ENCODE measurements around the gene SLC9A9.

SLC9A9 gene

DNA sequence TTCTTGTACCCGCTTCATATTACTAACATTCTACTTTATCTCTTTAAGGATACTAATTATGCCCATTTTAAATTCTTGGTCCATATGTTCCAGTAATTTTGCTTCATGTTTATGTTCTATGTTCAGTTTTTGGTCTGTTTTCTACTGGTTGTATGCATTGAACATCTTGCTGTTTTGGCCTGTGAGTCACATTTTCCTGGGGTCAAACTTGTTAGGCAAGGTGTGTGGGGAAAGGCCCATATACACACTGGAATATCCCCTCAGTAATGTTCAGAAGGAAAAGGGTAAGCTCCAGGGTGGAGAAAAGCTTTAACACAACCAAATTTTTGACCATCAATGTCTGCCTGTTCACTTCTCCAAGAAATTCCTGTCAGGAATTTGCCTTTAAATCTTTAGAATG lies 337.7 kb downstream of the SLC9A9 start:
- Histone ChIP-seq H4K8ac (ENCODE audit: low read depth, low read length) (no peak overlapping the region), H3K27ac (ENCODE audit: low read depth, low read length) (no peak overlapping the region), H2BK15ac (replicated peaks; ENCODE audit: low read depth) (no peak overlapping the region), H3K4me3 (ENCODE audit: low read length) (no peak overlapping the region), H3K79me2 (ENCODE audit: control insufficient read depth, insufficient read depth, low read length) (no peaks in the 10 kb centered on the region), H3K9ac (ENCODE audit: low read length) (no peak overlapping the region), H3K23ac (ENCODE audit: low read length) (no peak overlapping the region), H3K79me1 (ENCODE audit: low read length) (no peaks in the 10 kb centered on the region), H3K4ac (ENCODE audit: low read depth, low read length) (no peak overlapping the region), H2AK5ac (ENCODE audit: low read length) (no peak overlapping the region), H4K5ac (ENCODE audit: low read length) (no peak overlapping the region), H2BK5ac (ENCODE audit: low read length) (no peak overlapping the region), H3K4me1 (ENCODE audit: control insufficient read depth, low read depth, low read length) (no peaks in the 10 kb centered on the region), H3K4me2 (ENCODE audit: low read length) (no peak overlapping the region), H2BK120ac (ENCODE audit: low read depth, low read length) (no peak overlapping the region), H3K27me3 (ENCODE audit: insufficient read depth, low read length, poor library complexity) (no peaks in the 10 kb centered on the region), H3K18ac (ENCODE audit: low read length) (no peak overlapping the region), H3K36me3 (ENCODE audit: control insufficient read depth, insufficient read depth, low read length) (no peaks in the 10 kb centered on the region), H3K56ac (ENCODE audit: low read length) (no peak overlapping the region)
- no peak for DNase-seq
- 100% methylated on average over 1 of the region's 1 CpG for WGBS (ENCODE audit: extremely low coverage, insufficient coverage, low lambda C conversion rate)

DNA sequence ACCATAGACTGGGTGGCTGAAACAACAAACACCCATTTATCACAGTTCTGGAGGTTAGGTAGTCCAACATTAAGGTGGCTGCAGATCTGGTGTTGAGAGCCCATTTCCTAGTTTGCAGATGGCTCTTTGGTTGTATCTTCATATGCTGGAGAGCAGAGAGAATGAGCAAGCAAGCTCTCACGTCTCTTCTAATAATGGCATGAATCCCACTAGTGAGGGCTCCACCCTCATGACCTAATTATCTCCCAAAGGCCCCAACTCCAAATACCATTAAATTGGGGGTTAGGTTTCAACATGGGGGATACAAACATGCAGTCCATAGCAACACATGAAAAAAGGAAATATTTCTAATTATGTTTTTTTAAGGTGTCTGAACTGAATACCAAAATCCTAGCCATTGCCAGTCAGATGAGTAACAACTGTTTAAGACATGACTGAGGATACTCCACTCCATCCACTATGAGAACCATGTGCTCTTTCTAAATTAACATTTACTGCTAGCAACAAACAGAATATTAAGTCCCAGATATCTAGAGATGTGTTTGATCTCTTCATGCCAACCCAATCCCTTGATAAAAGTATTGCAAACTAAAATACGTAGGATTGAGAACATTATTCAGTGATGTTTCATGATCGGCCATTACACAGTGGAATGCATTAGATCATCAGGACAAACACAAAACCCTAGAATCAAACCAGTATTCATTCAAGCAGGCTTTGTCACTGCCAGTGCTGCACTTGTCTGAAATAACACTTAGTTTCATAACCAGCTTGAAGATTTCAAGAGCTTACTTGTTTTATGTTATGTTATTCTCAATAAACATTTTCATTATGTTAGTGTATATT lies 340.3 kb downstream of the SLC9A9 start:
- whole genome bisulfite sequencing (ENCODE audit: extremely low coverage, insufficient coverage, low lambda C conversion rate): no CpG with 5 or more reads among the region's 3 CpGs
- no peak overlapping the region for H3K27ac ChIP-seq (ENCODE audit: low read depth, low read length)
- no peak overlapping the region for H2BK120ac ChIP-seq (ENCODE audit: low read depth, low read length)
- H3K4me3 ChIP-seq (ENCODE audit: low read length): no peak overlapping the region
- H3K4ac ChIP-seq (ENCODE audit: low read depth, low read length): no peak overlapping the region
- H3K36me3 ChIP-seq (ENCODE audit: control insufficient read depth, insufficient read depth, low read length): no peaks in the 10 kb centered on the region
- no peak for DNase-seq
- H3K9ac ChIP-seq (ENCODE audit: low read length): no peak overlapping the region
- H3K4me1 ChIP-seq (ENCODE audit: control insufficient read depth, low read depth, low read length): no peaks in the 10 kb centered on the region
- no peak overlapping the region for H2BK15ac ChIP-seq (replicated peaks; ENCODE audit: low read depth)
- H4K8ac ChIP-seq (ENCODE audit: low read depth, low read length): no peak overlapping the region
- H3K56ac ChIP-seq (ENCODE audit: low read length): no peak overlapping the region
- no peaks in the 10 kb centered on the region for H3K79me2 ChIP-seq (ENCODE audit: control insufficient read depth, insufficient read depth, low read length)
- no peak overlapping the region for H3K23ac ChIP-seq (ENCODE audit: low read length)
- H3K27me3 ChIP-seq (ENCODE audit: insufficient read depth, low read length, poor library complexity): no peaks in the 10 kb centered on the region
- no peak overlapping the region for H2AK5ac ChIP-seq (ENCODE audit: low read length)
- H3K79me1 ChIP-seq (ENCODE audit: low read length): no peaks in the 10 kb centered on the region
- H3K18ac ChIP-seq (ENCODE audit: low read length): no peak overlapping the region
- no peak overlapping the region for H3K4me2 ChIP-seq (ENCODE audit: low read length)
- H2BK5ac ChIP-seq (ENCODE audit: low read length): no peak overlapping the region
- H4K5ac ChIP-seq (ENCODE audit: low read length): no peak overlapping the region

DNA sequence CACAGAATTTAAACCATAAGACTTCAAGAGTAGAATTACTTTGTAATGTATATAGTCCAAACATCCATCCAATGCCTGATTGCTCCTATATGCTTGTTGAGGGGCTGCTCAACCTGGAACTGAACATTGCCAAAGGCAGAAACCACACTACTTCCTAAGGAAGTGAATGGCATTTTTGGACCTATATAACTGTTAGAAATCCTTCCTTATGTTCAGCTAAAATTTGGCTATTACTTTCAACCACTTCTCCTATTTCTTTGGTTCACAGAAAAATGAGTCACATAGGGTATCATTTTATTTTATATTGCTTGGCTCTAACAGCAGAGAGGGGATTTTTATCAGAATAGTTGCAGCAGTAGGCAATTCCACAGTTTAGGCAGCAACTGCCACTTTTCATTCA lies 342.1 kb downstream of the SLC9A9 start:
- no peak overlapping the region for H3K4me3 ChIP-seq (ENCODE audit: low read length)
- no peaks in the 10 kb centered on the region for H3K27me3 ChIP-seq (ENCODE audit: insufficient read depth, low read length, poor library complexity)
- H2BK120ac ChIP-seq (ENCODE audit: low read depth, low read length): no peak overlapping the region
- H3K4me1 ChIP-seq (ENCODE audit: control insufficient read depth, low read depth, low read length): no peaks in the 10 kb centered on the region
- H3K4ac ChIP-seq (ENCODE audit: low read depth, low read length): no peak overlapping the region
- no peak overlapping the region for H2BK5ac ChIP-seq (ENCODE audit: low read length)
- H3K56ac ChIP-seq (ENCODE audit: low read length): no peak overlapping the region
- H3K4me2 ChIP-seq (ENCODE audit: low read length): no peak overlapping the region
- H4K5ac ChIP-seq (ENCODE audit: low read length): no peak overlapping the region
- H3K79me2 ChIP-seq (ENCODE audit: control insufficient read depth, insufficient read depth, low read length): no peaks in the 10 kb centered on the region
- H3K36me3 ChIP-seq (ENCODE audit: control insufficient read depth, insufficient read depth, low read length): no peaks in the 10 kb centered on the region
- no peak overlapping the region for H4K8ac ChIP-seq (ENCODE audit: low read depth, low read length)
- H3K23ac ChIP-seq (ENCODE audit: low read length): no peak overlapping the region
- H3K9ac ChIP-seq (ENCODE audit: low read length): no peak overlapping the region
- H2BK15ac ChIP-seq (replicated peaks; ENCODE audit: low read depth): no peak overlapping the region
- no peak overlapping the region for H2AK5ac ChIP-seq (ENCODE audit: low read length)
- H3K18ac ChIP-seq (ENCODE audit: low read length): no peak overlapping the region
- no peak for DNase-seq
- no peaks in the 10 kb centered on the region for H3K79me1 ChIP-seq (ENCODE audit: low read length)
- no peak overlapping the region for H3K27ac ChIP-seq (ENCODE audit: low read depth, low read length)

DNA sequence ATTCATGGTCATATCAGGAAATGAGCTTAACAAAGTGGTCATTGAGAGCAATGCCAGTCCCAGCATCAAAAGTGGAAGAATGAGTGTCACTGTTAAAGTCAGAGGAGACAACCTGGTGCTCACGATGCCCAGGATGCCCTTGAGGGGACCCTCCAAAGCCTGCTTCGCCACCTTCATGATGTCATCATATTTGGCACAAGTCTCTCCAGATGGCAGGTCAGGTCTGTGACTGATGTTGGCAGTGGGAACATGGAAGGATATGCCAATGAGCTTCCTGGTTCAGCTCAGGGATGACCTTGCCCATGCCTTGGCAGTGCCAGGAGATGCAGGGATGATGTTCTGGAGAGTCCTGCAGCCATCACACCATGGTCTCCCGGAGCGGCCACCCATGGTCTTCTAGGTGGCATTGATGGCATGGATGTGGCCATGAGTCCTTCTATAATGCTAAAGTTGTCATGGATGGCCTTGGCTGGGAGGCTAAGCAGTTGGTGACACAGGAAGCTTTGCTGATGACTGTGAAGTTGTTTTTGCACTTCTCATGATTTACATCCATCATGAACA lies 344.9 kb downstream of the SLC9A9 start:
- Histone ChIP-seq H4K8ac (ENCODE audit: low read depth, low read length) (no peak overlapping the region), H3K4me2 (ENCODE audit: low read length) (no peak overlapping the region), H3K79me1 (ENCODE audit: low read length) (no peaks in the 10 kb centered on the region), H2BK5ac (ENCODE audit: low read length) (no peak overlapping the region), H3K36me3 (ENCODE audit: control insufficient read depth, insufficient read depth, low read length) (no peaks in the 10 kb centered on the region), H3K79me2 (ENCODE audit: control insufficient read depth, insufficient read depth, low read length) (no peaks in the 10 kb centered on the region), H3K9ac (ENCODE audit: low read length) (no peak overlapping the region), H3K27me3 (ENCODE audit: insufficient read depth, low read length, poor library complexity) (no peaks in the 10 kb centered on the region), H3K4me3 (ENCODE audit: low read length) (no peak overlapping the region), H3K4me1 (ENCODE audit: control insufficient read depth, low read depth, low read length) (no peaks in the 10 kb centered on the region), H2BK15ac (replicated peaks; ENCODE audit: low read depth) (no peak overlapping the region), H2AK5ac (ENCODE audit: low read length) (no peak overlapping the region), H2BK120ac (ENCODE audit: low read depth, low read length) (no peak overlapping the region), H4K5ac (ENCODE audit: low read length) (no peak overlapping the region), H3K4ac (ENCODE audit: low read depth, low read length) (no peak overlapping the region), H3K27ac (ENCODE audit: low read depth, low read length) (no peak overlapping the region), H3K23ac (ENCODE audit: low read length) (no peak overlapping the region), H3K18ac (ENCODE audit: low read length) (no peak overlapping the region), H3K56ac (ENCODE audit: low read length) (no peak overlapping the region)
- WGBS (ENCODE audit: extremely low coverage, insufficient coverage, low lambda C conversion rate): no CpG with 5 or more reads among the region's 4 CpGs
- no peak for DNase-seq

DNA sequence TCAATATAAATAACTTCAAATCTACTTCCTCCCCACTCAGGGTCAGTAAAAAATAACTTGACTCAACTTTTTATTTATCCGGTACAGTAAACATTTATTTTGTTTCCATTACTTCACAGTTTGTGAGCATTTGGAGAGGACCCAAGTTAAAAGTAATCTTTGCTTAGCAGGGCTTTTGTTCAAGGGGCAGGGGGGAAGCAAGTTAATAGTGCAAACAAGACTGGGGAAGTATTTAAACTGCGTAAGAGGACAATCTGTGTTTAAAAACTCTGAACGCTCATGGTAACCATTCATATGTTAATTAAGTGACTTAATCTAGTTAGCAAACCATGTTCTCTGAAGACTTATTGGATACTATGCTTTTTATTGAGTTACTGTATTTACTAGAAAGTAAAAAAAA lies 346.2 kb downstream of the SLC9A9 start:
- H3K9ac ChIP-seq (ENCODE audit: low read length): no peak overlapping the region
- H3K4me3 ChIP-seq (ENCODE audit: low read length): no peak overlapping the region
- DNase-seq: no peak

DNA sequence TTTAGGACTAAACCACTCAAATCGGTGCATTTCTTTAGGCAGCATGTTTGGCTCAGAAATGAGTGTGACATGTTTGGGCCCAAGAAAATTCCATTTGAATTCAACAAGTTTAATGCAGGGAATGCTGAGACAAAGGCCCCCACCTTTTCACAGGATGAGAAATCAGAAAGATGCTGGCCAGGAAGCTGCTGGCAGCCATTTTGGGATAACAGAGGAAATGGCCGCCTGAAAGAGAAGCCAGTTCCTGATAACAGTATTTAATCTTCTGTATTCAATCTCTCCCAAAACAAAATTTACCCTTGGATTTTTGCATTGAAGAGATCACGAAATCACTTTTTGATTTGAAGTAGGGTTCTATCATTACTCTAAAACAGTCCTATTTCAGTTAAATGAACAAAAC lies 350.9 kb downstream of the SLC9A9 start:
- H2BK120ac ChIP-seq (ENCODE audit: low read depth, low read length): no peak overlapping the region
- H3K27me3 ChIP-seq (ENCODE audit: insufficient read depth, low read length, poor library complexity): no peaks in the 10 kb centered on the region
- no peak overlapping the region for H3K27ac ChIP-seq (ENCODE audit: low read depth, low read length)
- H3K56ac ChIP-seq (ENCODE audit: low read length): no peak overlapping the region
- H3K4me3 ChIP-seq (ENCODE audit: low read length): no peak overlapping the region
- H4K8ac ChIP-seq (ENCODE audit: low read depth, low read length): no peak overlapping the region
- WGBS (ENCODE audit: extremely low coverage, insufficient coverage, low lambda C conversion rate): no CpG with 5 or more reads among the region's 3 CpGs
- H3K79me1 ChIP-seq (ENCODE audit: low read length): no peaks in the 10 kb centered on the region
- no peak overlapping the region for H2BK15ac ChIP-seq (replicated peaks; ENCODE audit: low read depth)
- H3K4me2 ChIP-seq (ENCODE audit: low read length): no peak overlapping the region
- no peak overlapping the region for H3K4ac ChIP-seq (ENCODE audit: low read depth, low read length)
- H3K79me2 ChIP-seq (ENCODE audit: control insufficient read depth, insufficient read depth, low read length): no peaks in the 10 kb centered on the region
- DNase-seq: peak; percentile 4
- H3K18ac ChIP-seq (ENCODE audit: low read length): no peak overlapping the region
- no peak overlapping the region for H2AK5ac ChIP-seq (ENCODE audit: low read length)
- H4K5ac ChIP-seq (ENCODE audit: low read length): no peak overlapping the region
- no peak overlapping the region for H2BK5ac ChIP-seq (ENCODE audit: low read length)
- no peak overlapping the region for H3K9ac ChIP-seq (ENCODE audit: low read length)
- H3K23ac ChIP-seq (ENCODE audit: low read length): no peak overlapping the region
- H3K36me3 ChIP-seq (ENCODE audit: control insufficient read depth, insufficient read depth, low read length): no peaks in the 10 kb centered on the region
- H3K4me1 ChIP-seq (ENCODE audit: control insufficient read depth, low read depth, low read length): no peaks in the 10 kb centered on the region

More for the DNA sequence above, 346.2 kb downstream of the SLC9A9 start:
- no peak overlapping the region for H2BK120ac ChIP-seq (ENCODE audit: low read depth, low read length)
- H3K27ac ChIP-seq (ENCODE audit: low read depth, low read length): no peak overlapping the region
- no peaks in the 10 kb centered on the region for H3K36me3 ChIP-seq (ENCODE audit: control insufficient read depth, insufficient read depth, low read length)
- H2AK5ac ChIP-seq (ENCODE audit: low read length): no peak overlapping the region
- no CpG with 5 or more reads among the region's 3 CpGs for WGBS (ENCODE audit: extremely low coverage, insufficient coverage, low lambda C conversion rate)
- H3K79me1 ChIP-seq (ENCODE audit: low read length): no peaks in the 10 kb centered on the region
- no peak overlapping the region for H3K23ac ChIP-seq (ENCODE audit: low read length)
- H3K4me2 ChIP-seq (ENCODE audit: low read length): no peak overlapping the region
- H3K4me1 ChIP-seq (ENCODE audit: control insufficient read depth, low read depth, low read length): no peaks in the 10 kb centered on the region
- H3K79me2 ChIP-seq (ENCODE audit: control insufficient read depth, insufficient read depth, low read length): no peaks in the 10 kb centered on the region
- H2BK5ac ChIP-seq (ENCODE audit: low read length): no peak overlapping the region
- H3K4ac ChIP-seq (ENCODE audit: low read depth, low read length): no peak overlapping the region
- no peak overlapping the region for H3K18ac ChIP-seq (ENCODE audit: low read length)
- H4K8ac ChIP-seq (ENCODE audit: low read depth, low read length): no peak overlapping the region
- no peak overlapping the region for H4K5ac ChIP-seq (ENCODE audit: low read length)
- H3K56ac ChIP-seq (ENCODE audit: low read length): no peak overlapping the region
- H3K27me3 ChIP-seq (ENCODE audit: insufficient read depth, low read length, poor library complexity): no peaks in the 10 kb centered on the region
- no peak overlapping the region for H2BK15ac ChIP-seq (replicated peaks; ENCODE audit: low read depth)
